Measurements from ENCODE around the gene GDF3. TPM values are rescaled to one million over a fixed set of nuclear protein-coding genes. Genes with fewer than 3 reads are reported as not detected.
A peak's percentile ranks its signal among the peaks of the same experiment; 100 is the strongest.

Gene GDF3
- total and polyA plus RNA-seq, 2 of the 13 experiments (the other 11 are each of a cell fraction or from before 2014, with no cell fraction given), result not detected

DNA sequence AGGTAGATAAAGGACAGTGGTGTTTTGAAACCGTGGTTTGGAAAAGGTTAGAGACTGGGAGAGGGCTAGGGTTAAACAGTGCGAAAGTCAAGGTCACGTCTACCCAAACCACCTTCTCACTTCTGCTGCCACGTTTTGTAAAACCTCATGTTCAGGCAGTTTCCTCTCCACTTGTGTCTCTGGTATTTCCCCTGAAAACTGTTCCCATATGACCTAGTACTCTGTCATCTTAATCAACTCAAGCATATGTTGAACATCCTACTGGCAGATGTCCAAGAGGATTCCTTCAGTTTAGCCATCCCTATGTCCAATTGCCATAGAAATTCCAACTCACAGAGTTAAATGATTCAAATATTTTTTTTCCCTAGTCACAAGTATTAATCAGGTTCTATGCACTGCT is 34.2 kb upstream of the GDF3 start (continued):
- TF ChIP-seq, protein P1, sequence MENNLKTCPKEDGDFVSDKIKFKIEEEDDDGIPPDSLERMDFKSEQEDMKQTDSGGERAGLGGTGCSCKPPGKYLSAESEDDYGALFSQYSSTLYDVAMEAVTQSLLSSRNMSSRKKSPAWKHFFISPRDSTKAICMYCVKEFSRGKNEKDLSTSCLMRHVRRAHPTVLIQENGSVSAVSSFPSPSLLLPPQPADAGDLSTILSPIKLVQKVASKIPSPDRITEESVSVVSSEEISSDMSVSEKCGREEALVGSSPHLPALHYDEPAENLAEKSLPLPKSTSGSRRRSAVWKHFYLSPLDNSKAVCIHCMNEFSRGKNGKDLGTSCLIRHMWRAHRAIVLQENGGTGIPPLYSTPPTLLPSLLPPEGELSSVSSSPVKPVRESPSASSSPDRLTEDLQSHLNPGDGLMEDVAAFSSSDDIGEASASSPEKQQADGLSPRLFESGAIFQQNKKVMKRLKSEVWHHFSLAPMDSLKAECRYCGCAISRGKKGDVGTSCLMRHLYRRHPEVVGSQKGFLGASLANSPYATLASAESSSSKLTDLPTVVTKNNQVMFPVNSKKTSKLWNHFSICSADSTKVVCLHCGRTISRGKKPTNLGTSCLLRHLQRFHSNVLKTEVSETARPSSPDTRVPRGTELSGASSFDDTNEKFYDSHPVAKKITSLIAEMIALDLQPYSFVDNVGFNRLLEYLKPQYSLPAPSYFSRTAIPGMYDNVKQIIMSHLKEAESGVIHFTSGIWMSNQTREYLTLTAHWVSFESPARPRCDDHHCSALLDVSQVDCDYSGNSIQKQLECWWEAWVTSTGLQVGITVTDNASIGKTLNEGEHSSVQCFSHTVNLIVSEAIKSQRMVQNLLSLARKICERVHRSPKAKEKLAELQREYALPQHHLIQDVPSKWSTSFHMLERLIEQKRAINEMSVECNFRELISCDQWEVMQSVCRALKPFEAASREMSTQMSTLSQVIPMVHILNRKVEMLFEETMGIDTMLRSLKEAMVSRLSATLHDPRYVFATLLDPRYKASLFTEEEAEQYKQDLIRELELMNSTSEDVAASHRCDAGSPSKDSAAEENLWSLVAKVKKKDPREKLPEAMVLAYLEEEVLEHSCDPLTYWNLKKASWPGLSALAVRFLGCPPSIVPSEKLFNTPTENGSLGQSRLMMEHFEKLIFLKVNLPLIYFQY (CRISPR knock-in tag; IDR thresholded peaks at IDR 0.05; ENCODE audit: borderline replicate concordance), result no peak
- TF ChIP-seq ZNF605 (CRISPR knock-in tag; IDR thresholded peaks at IDR 0.05) (no peak), HNF4A (CRISPR knock-in tag; IDR thresholded peaks at IDR 0.05) (0 out of 2 replicates have a peak, but pooled peaks have one; percentile 7), SALL2 (CRISPR knock-in tag; IDR thresholded peaks at IDR 0.05) (no peak), RARA (CRISPR knock-in tag; IDR thresholded peaks at IDR 0.05) (peak; percentile 35; the same call in 1 of the 2 replicates)

DNA sequence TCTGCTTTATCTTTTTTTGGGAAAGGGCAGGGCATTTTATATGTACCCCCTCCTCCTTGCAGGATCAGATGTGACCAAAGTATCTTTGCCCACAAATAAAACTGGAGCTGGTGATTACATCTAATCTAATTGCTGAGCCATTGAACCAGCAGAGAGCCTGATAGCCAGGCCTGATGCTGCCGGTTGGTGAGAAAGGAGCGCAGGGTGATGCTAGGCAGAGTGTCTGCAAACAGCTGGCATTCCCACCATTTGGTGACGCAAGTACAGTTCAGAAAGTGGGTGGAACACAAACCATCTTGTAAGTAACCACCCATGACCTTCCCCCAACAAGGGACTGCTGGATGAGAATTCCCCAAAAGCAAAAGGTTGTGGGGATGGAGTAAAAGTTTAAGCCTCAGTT is 28.4 kb upstream of the GDF3 start:
- DNase-seq (ENCODE audit: low spot score), result no peak
- Histone ChIP-seq H3K27ac (ENCODE audit: extremely low read length, insufficient read depth, low read length) (no peak overlapping the region), H3K27me3 (ENCODE audit: control insufficient read depth in 1 of 2, insufficient read depth in 2 of 2, low read length in 2 of 2) (peaks cover 0 to 5% of the 10 kb centered on the region in 2 experiments; a peak in 2 of 5 replicates), H3K4me3 (replicated peaks in 1 of 3; ENCODE audit: insufficient read depth in 1 of 3, low read depth in 2 of 3, low read length in 3 of 3) (no peak overlapping the region), H4K20me1 (ENCODE audit: insufficient read depth, low read length) (no peaks in the 10 kb centered on the region), H3K9ac (ENCODE audit: insufficient read depth, low read depth, low read length) (no peak overlapping the region), H3K9me3 (ENCODE audit: low read length) (no peaks in the 10 kb centered on the region), H3K79me2 (ENCODE audit: insufficient read depth, low read length) (no peaks in the 10 kb centered on the region), H2AFZ (ENCODE audit: low read length) (no peak overlapping the region), H3K36me3 (replicated peaks in 1 of 2; ENCODE audit: control insufficient read depth in 1 of 2, insufficient read depth in 2 of 2, low read length in 2 of 2) (no peaks in the 10 kb centered on the region), H3K4me1 (ENCODE audit: insufficient read depth, low read length) (no peaks in the 10 kb centered on the region), H3K4me2 (ENCODE audit: low read depth, low read length) (no peak overlapping the region)
- intact Hi-C loops (cut with micrococcal nuclease; ENCODE audit: unreplicated experiment) (no loop called here), in situ Hi-C loops (cut with HindIII; ENCODE audit: extremely low pct_ligation_motif_present, low pct_unique_long_range_greater_than_20kb) (no loop called here)
- 48% methylated on average over 3 of the region's 3 CpGs for WGBS (ENCODE audit: low lambda C conversion rate)
- ChIA-PET POLR2A (no interaction called here), CTCF (ENCODE audit: low intra/inter-chr PET ratio, low total read pairs) (no interaction called here)
- BruUV-seq (replicated peaks), result no TSS peak
- FAIRE-seq, result no peak
- no peak for ATAC-seq
- no peak for TF ChIP-seq ZNF253 (CRISPR knock-in tag; IDR thresholded peaks at IDR 0.05; ENCODE audit: borderline replicate concordance)
- TF ChIP-seq, protein P2, sequence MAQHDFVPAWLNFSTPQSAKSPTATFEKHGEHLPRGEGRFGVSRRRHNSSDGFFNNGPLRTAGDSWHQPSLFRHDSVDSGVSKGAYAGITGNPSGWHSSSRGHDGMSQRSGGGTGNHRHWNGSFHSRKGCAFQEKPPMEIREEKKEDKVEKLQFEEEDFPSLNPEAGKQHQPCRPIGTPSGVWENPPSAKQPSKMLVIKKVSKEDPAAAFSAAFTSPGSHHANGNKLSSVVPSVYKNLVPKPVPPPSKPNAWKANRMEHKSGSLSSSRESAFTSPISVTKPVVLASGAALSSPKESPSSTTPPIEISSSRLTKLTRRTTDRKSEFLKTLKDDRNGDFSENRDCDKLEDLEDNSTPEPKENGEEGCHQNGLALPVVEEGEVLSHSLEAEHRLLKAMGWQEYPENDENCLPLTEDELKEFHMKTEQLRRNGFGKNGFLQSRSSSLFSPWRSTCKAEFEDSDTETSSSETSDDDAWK (CRISPR knock-in tag; IDR thresholded peaks at IDR 0.05), result no peak
- no peak for TF ChIP-seq ZNF234 (CRISPR knock-in tag; conservative IDR thresholded peaks at IDR 0.05)
- TF ChIP-seq, protein P3, sequence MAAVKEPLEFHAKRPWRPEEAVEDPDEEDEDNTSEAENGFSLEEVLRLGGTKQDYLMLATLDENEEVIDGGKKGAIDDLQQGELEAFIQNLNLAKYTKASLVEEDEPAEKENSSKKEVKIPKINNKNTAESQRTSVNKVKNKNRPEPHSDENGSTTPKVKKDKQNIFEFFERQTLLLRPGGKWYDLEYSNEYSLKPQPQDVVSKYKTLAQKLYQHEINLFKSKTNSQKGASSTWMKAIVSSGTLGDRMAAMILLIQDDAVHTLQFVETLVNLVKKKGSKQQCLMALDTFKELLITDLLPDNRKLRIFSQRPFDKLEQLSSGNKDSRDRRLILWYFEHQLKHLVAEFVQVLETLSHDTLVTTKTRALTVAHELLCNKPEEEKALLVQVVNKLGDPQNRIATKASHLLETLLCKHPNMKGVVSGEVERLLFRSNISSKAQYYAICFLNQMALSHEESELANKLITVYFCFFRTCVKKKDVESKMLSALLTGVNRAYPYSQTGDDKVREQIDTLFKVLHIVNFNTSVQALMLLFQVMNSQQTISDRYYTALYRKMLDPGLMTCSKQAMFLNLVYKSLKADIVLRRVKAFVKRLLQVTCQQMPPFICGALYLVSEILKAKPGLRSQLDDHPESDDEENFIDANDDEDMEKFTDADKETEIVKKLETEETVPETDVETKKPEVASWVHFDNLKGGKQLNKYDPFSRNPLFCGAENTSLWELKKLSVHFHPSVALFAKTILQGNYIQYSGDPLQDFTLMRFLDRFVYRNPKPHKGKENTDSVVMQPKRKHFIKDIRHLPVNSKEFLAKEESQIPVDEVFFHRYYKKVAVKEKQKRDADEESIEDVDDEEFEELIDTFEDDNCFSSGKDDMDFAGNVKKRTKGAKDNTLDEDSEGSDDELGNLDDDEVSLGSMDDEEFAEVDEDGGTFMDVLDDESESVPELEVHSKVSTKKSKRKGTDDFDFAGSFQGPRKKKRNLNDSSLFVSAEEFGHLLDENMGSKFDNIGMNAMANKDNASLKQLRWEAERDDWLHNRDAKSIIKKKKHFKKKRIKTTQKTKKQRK (IDR thresholded peaks at IDR 0.05; ENCODE audit: low read length), result no peak
- TF ChIP-seq AGO2 (optimal IDR thresholded peaks at IDR 0.05; ENCODE audit: low read depth, low read length), result no peak
- TF ChIP-seq ZNF670 (CRISPR knock-in tag; IDR thresholded peaks at IDR 0.05; ENCODE audit: borderline replicate concordance), result no peak
- TF ChIP-seq, protein P4, sequence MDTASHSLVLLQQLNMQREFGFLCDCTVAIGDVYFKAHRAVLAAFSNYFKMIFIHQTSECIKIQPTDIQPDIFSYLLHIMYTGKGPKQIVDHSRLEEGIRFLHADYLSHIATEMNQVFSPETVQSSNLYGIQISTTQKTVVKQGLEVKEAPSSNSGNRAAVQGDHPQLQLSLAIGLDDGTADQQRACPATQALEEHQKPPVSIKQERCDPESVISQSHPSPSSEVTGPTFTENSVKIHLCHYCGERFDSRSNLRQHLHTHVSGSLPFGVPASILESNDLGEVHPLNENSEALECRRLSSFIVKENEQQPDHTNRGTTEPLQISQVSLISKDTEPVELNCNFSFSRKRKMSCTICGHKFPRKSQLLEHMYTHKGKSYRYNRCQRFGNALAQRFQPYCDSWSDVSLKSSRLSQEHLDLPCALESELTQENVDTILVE (CRISPR knock-in tag; IDR thresholded peaks at IDR 0.05), result no peak

Measured in HepG2 (cell line).